IPS-15b (cell line): ENCODE results near the gene ULK4.

Experiments
- H3K27me3 ChIP-seq: one replicate; pipeline ENCODE4 v1.6.1; 2013; ENCODE audit warnings: low read length; ENCODE audit not compliant: control insufficient read depth, insufficient read depth
- H3K36me3 ChIP-seq: one replicate; pipeline ENCODE4 v1.6.1; 2013; ENCODE audit warnings: low read length; ENCODE audit not compliant: control insufficient read depth, insufficient read depth
- H3K4me1 ChIP-seq: one replicate; pipeline ENCODE4 v1.6.1; 2013; ENCODE audit warnings: mild to moderate bottlenecking, low read length; ENCODE audit not compliant: control insufficient read depth, insufficient read depth
- H3K4me3 ChIP-seq: one replicate; pipeline ENCODE4 v1.5.1; 2013; ENCODE audit warnings: low read depth, low read length
- H3K9ac ChIP-seq: one replicate; pipeline ENCODE4 v1.6.1; 2013; ENCODE audit warnings: low read depth, mild to moderate bottlenecking, low read length
- H3K9me3 ChIP-seq: one replicate; pipeline ENCODE4 v1.6.1; 2013; ENCODE audit warnings: mild to moderate bottlenecking, low read length; ENCODE audit not compliant: control insufficient read depth, insufficient read depth

ULK4 gene

DNA sequence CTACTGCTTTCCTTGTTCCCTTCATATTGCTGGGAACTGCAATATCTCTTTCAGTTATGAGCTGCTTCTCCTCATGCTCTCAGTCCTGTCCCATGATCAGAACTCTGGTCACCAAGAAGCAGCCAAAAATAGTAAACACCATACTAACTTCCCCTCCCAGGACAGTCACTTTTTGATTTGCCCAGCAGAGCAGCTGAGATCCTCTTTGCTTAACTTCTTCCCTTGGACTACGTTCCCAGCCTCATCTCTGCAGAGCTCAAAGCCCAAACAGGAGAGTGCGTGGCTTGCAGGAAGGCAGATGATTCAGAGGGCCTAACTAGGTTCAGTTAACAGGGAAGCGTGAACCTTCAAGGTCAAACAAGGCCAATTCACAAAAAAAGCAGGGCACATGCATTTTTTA lies 609.4 kb downstream of the ULK4 start:
- Histone ChIP-seq H3K9me3 (no peaks in the 10 kb centered on the region), H3K36me3 (no peaks in the 10 kb centered on the region), H3K9ac (no peak overlapping the region)

DNA sequence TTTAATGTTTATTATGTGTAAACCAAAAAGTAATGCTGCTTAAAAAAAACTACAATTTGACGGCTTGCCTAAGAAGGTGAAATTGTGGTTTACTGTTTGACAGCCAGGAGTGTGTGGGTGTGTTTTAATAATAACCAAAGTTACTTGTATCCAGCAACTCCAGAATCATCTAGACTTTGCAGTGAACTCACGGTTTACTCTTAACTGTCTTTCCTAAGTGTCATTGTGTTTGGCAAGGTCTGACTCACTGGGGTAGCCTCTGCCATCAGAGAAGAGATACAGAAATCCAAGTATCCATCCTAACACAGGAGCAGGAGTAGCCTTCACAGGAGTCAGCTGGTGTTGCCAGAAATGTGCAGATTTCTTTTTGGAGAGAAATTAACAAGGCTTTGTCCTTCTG lies 611.5 kb downstream of the ULK4 start:
- Histone ChIP-seq H3K27me3 (no peaks in the 10 kb centered on the region), H3K4me1 (no peaks in the 10 kb centered on the region), H3K9ac (no peak overlapping the region), H3K36me3 (no peaks in the 10 kb centered on the region), H3K4me3 (no peak overlapping the region), H3K9me3 (no peaks in the 10 kb centered on the region)

More for the DNA sequence above, 609.4 kb downstream of the ULK4 start:
- H3K4me1 ChIP-seq: no peaks in the 10 kb centered on the region
- no peaks in the 10 kb centered on the region for H3K27me3 ChIP-seq
- H3K4me3 ChIP-seq: no peak overlapping the region

DNA sequence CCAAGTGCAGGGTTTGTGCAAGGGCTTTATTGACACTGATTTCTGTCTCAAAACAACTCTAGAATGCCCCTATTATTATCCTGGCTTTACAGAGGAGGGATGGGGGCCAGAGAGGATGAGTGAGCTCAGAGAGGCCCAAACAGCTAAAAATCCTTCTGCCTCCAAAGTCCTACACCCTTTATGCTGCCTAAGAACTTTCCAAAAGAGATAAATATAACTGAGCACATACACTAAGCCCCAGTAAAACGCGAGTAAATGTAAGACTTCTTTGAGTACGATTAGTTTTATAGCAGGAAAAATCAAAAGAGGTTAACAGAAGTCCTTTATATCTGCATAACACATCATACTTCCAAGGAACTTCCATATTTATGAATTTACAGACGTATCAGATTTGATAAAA lies 613.5 kb downstream of the ULK4 start:
- Histone ChIP-seq H3K9me3 (no peaks in the 10 kb centered on the region), H3K36me3 (no peaks in the 10 kb centered on the region), H3K27me3 (no peaks in the 10 kb centered on the region), H3K4me1 (no peaks in the 10 kb centered on the region), H3K9ac (no peak overlapping the region), H3K4me3 (no peak overlapping the region)

DNA sequence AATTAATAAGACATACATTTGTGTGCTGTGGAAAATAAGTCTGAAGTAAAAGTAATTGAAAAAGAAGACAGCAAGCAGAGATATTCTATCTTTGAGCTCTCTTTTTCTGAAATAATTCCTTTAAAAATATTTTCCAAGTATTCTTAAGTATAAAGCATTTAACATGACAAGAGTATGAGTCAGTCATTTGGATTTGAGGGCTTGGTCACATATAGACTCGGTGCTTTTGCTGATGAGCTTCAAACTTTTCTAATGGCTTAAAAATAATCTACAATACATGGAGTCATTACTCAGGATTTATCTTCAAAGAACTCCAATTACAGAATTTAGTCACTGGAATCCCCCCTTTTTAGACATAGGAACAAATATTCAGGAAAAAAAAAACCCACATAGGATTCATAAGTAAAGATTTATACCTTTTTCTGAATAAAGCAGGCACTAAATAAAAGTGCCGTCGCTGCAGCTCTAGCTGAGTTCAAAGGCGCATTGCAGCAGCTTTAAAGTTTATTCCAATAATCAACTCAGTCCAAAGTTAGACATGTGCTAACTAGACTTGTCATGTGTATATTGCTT lies 615.1 kb downstream of the ULK4 start:
- no peak overlapping the region for H3K9ac ChIP-seq
- no peaks in the 10 kb centered on the region for H3K36me3 ChIP-seq
- H3K9me3 ChIP-seq: no peaks in the 10 kb centered on the region
- no peaks in the 10 kb centered on the region for H3K27me3 ChIP-seq
- no peaks in the 10 kb centered on the region for H3K4me1 ChIP-seq
- H3K4me3 ChIP-seq: no peak overlapping the region

DNA sequence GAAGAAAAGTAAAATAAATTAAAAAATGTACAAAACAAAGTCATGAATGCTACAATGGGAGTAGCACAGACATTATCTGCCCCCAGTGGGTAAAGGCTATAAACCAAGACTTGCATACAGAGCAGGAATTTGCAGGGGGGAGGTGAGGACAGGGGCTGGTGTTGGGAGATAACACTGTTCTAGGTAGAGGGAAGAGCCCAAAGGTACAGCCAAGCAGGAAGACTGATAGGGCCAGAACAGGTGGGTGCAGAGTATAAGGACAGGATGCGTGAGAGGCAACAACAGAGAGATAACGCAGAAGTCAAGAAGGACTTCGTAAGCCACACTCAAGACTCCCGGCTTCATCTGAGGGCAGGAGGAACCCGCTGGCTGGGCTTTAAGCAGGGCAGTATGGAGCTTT lies 616.1 kb downstream of the ULK4 start:
- no peak overlapping the region for H3K9ac ChIP-seq
- no peaks in the 10 kb centered on the region for H3K4me1 ChIP-seq
- no peaks in the 10 kb centered on the region for H3K9me3 ChIP-seq
- no peaks in the 10 kb centered on the region for H3K27me3 ChIP-seq
- H3K4me3 ChIP-seq: no peak overlapping the region
- no peaks in the 10 kb centered on the region for H3K36me3 ChIP-seq

DNA sequence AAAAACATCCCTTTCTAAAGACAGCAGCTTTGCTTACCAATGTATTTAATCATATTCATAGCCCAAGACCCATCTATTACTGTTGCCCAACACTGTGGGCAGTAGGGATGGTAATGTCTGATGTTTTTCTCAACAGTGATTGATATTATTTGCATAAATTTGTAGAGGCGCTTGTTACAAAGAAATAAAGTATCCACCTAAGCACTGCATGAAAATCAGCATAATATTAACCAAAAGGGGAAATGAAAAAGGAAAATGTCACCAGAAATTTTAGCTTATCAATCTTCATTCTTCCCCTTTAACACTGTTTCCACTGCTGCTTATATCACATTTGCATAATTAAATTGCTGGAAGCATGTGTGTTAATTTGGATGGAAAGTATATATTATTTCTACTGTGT lies 622.1 kb downstream of the ULK4 start:
- no peaks in the 10 kb centered on the region for H3K9me3 ChIP-seq
- H3K4me3 ChIP-seq: no peak overlapping the region
- H3K4me1 ChIP-seq: no peaks in the 10 kb centered on the region
- H3K9ac ChIP-seq: no peak overlapping the region
- no peaks in the 10 kb centered on the region for H3K27me3 ChIP-seq
- H3K36me3 ChIP-seq: no peaks in the 10 kb centered on the region

DNA sequence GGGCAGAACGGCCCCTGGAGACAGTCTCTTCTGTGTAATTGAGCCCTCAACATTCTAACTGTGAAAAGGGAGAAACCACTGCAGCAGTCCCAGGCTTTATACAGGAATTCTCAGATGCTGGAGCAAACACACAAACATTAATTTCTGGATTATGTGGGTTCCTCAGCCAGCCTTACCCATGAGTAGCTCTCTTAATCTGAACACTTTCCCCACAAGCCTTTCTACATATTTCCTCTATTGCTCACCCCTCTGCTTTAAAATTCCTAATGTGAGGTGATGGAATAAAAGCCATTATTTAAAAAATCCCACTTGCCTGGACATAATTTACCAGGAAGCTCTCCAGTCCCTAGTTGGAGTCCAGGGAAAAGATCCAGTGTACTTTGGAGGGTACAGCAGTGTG lies 623.6 kb downstream of the ULK4 start:
- Histone ChIP-seq H3K4me3 (no peak overlapping the region), H3K9ac (no peak overlapping the region), H3K4me1 (no peaks in the 10 kb centered on the region), H3K36me3 (no peaks in the 10 kb centered on the region), H3K27me3 (no peaks in the 10 kb centered on the region), H3K9me3 (no peaks in the 10 kb centered on the region)

DNA sequence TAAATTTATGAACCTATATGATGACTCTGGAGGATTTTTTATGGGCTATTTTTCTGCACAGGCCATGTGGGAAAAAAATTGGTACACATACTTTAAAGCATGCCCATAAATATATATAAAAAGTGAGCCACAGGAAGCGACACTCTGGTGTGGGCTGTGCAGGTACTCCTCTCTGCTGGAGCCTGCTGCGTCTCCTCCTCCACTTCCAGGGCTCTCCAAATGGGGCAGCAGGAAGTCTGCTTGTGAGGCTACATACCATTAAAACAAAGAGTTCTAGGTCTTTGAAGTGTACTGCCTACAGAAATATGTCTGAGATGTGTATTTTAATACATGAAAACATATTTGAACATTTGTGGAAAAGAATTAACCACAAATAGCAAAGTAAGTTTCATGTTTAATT lies 627.5 kb downstream of the ULK4 start:
- H3K4me1 ChIP-seq: peaks cover 12% of the 10 kb centered on the region
- no peaks in the 10 kb centered on the region for H3K9me3 ChIP-seq
- H3K27me3 ChIP-seq: no peaks in the 10 kb centered on the region
- no peak overlapping the region for H3K9ac ChIP-seq
- no peaks in the 10 kb centered on the region for H3K36me3 ChIP-seq
- H3K4me3 ChIP-seq: no peak overlapping the region

DNA sequence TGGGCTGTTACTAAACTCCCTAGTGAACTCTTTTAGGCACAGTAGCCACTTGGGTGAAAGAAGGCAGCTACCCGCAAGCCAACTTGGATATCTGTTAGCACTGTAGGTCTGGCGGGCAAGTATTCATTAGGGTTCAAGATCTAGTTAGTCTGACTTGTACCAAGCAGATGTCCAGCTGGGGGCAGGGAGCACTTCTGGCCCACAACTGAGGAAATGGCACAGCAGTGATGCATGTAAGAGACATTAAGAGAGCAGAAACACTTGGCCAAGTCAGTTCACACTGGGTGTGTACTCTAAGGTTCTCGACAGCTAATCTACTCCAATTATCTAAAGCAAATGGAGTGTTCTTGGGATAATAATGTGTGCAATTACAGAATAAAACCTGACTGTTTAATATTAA lies 630.9 kb downstream of the ULK4 start:
- no peaks in the 10 kb centered on the region for H3K27me3 ChIP-seq
- H3K4me1 ChIP-seq: peaks cover 12% of the 10 kb centered on the region
- no peak overlapping the region for H3K9ac ChIP-seq
- no peaks in the 10 kb centered on the region for H3K9me3 ChIP-seq
- H3K36me3 ChIP-seq: no peaks in the 10 kb centered on the region
- no peak overlapping the region for H3K4me3 ChIP-seq

DNA sequence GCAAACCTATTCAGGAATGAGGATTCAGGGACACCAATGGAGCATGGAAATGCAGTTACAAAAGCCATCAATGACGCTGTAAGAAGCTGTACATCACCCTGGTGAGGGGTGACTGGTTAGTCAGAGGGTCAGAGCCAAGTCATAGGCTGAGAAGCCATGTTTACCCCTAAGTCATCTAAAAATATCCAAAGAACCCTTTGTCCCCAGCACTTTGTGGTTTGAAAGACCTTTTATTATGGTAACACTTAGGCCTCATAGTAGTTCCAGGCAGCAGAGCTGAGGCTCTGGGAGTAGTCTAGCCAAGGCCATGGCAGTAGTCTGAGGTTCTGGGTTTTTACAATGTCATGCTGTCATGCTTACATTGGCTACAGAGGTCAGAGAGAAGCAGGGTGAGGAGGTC lies 631.4 kb downstream of the ULK4 start:
- Histone ChIP-seq H3K4me1 (peaks cover 12% of the 10 kb centered on the region), H3K36me3 (no peaks in the 10 kb centered on the region), H3K9me3 (no peaks in the 10 kb centered on the region), H3K9ac (no peak overlapping the region), H3K4me3 (no peak overlapping the region), H3K27me3 (no peaks in the 10 kb centered on the region)

DNA sequence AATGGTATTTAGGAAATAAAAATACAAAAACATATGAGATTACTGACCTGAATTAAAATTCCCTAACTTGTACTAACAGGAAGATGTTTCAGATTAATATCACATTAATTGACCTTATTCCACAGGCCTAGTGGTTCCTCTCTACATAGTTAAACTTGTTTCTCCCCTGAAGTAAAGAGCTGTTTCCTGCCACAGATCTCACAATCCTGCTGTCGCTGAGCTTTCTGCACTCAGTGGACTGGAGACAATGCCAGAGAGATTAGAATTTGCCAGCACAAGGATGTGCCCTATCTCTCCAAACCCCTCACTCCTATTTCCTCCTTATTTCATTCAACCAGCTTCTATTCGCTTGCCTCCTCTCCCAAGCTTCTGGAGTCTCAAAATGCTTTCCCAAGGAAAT lies 632.0 kb downstream of the ULK4 start:
- no peaks in the 10 kb centered on the region for H3K9me3 ChIP-seq
- H3K4me3 ChIP-seq: no peak overlapping the region
- no peaks in the 10 kb centered on the region for H3K36me3 ChIP-seq
- no peak overlapping the region for H3K9ac ChIP-seq
- peaks cover 12% of the 10 kb centered on the region for H3K4me1 ChIP-seq
- no peaks in the 10 kb centered on the region for H3K27me3 ChIP-seq

DNA sequence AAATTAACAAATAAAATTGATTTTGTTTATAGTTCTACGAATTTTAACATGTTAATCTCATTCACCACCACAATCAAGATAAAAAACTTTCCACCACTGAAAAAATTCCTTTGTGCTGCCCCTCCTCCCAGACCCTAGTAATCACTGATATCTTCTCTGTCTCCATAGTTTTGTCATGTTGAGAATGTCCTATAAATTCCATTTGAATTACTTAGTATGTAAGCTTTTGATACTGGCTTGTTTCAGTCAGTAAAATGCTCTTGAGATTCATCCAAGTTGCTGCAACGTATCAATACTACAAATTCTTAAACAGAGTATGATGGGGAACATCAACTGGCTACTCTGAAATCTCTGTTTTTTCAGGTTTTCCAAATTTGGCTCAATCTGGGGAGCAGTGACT lies 633.0 kb downstream of the ULK4 start:
- H3K4me3 ChIP-seq: no peak overlapping the region
- no peaks in the 10 kb centered on the region for H3K9me3 ChIP-seq
- H3K9ac ChIP-seq: no peak overlapping the region
- H3K4me1 ChIP-seq: peaks cover 16% of the 10 kb centered on the region
- H3K36me3 ChIP-seq: no peaks in the 10 kb centered on the region
- H3K27me3 ChIP-seq: no peaks in the 10 kb centered on the region

DNA sequence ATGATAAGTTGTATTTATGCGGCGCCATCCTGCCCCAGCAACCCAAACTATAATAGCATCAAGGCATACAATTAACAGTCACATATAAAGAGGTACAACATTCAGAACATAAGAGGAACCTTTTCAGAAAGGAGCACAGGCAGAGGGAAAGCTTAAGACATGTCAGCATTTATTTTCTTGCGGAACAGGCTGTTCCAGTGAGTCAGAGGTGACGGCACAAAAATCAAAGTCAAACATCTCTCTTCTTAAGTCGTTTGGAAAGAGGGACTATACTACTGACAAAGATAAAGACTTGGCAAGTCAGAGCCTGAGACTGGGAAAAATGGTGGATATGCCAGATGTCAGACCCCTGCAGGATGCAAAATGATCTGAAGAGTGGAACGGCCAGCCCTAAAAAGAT lies 634.2 kb downstream of the ULK4 start:
- Histone ChIP-seq H3K27me3 (no peaks in the 10 kb centered on the region), H3K9ac (no peak overlapping the region), H3K4me1 (peaks cover 20% of the 10 kb centered on the region), H3K4me3 (no peak overlapping the region), H3K9me3 (no peaks in the 10 kb centered on the region), H3K36me3 (no peaks in the 10 kb centered on the region)
